Karpas-422 (cell line): ENCODE measurements around the gene HSBP1L1. TPM values are rescaled to one million over a fixed set of nuclear protein-coding genes. Genes with fewer than 3 reads are reported as not detected.

Experiments
- DNase-seq: peaks from one replicate; pipeline ENCODE4 v3.0.0-alpha.2; 2015
- H2AFZ ChIP-seq: fragments of 200-600 bp; sonication (generic); 2 replicates; pipeline ENCODE4 v1.6.1; 2014; ENCODE audit warnings: antibody characterized with exemption, low read length, mixed read lengths
- H3K27ac ChIP-seq: fragments of 200-600 bp; sonication (generic); 2 replicates; pipeline ENCODE4 v1.5.1; 2014; ENCODE audit warnings: mild to moderate bottlenecking, low read length, moderate library complexity
- H3K27me3 ChIP-seq: fragments of 200-600 bp; sonication (generic); 2 replicates; pipeline ENCODE4 v1.6.1; 2014; ENCODE audit warnings: low read length, mixed read lengths
- H3K36me3 ChIP-seq: fragments of 200-600 bp; sonication (generic); 2 replicates; pipeline ENCODE4 v1.6.1; 2014; ENCODE audit warnings: low read length, mixed read lengths; ENCODE audit not compliant: insufficient read depth
- H3K4me1 ChIP-seq: fragments of 200-600 bp; sonication (generic); 2 replicates; pipeline ENCODE4 v1.6.1; 2014; ENCODE audit warnings: mild to moderate bottlenecking, low read length, mixed read lengths
- H3K4me2 ChIP-seq: fragments of 200-600 bp; sonication (generic); 2 replicates; pipeline ENCODE4 v1.6.1; 2014; ENCODE audit warnings: low read length, low read depth, mild to moderate bottlenecking; ENCODE audit not compliant: poor library complexity, severe bottlenecking
- H3K4me3 ChIP-seq: fragments of 200-600 bp; sonication (generic); 2 replicates; pipeline ENCODE4 v1.5.1; 2014; ENCODE audit warnings: mild to moderate bottlenecking, antibody characterized with exemption, low read length, mixed read lengths
- H3K79me2 ChIP-seq: fragments of 200-600 bp; sonication (generic); 2 replicates; pipeline ENCODE4 v1.6.1; 2014; ENCODE audit warnings: mild to moderate bottlenecking, low read length, mixed read lengths
- H3K9ac ChIP-seq: fragments of 200-600 bp; sonication (generic); 2 replicates; pipeline ENCODE4 v1.6.0; 2014; ENCODE audit warnings: low read length
- H3K9me2 ChIP-seq: fragments of 200-600 bp; sonication (generic), shearing (Covaris generic); replicated peaks from 2 replicates; pipeline ENCODE4 v1.6.0; 2014; ENCODE audit warnings: mild to moderate bottlenecking, low read length, moderate library complexity; ENCODE audit not compliant: insufficient read depth
- H3K9me3 ChIP-seq: fragments of 300-700, 200-600 bp; sonication (generic); 2 replicates; pipeline ENCODE4 v1.6.1; 2014; ENCODE audit warnings: low read length, mixed read lengths
- H4K20me1 ChIP-seq: fragments of 200-600 bp; sonication (generic); 2 replicates; pipeline ENCODE4 v1.6.1; 2014; ENCODE audit warnings: mild to moderate bottlenecking, antibody characterized with exemption, low read length, low read depth; ENCODE audit not compliant: insufficient read depth
- total RNA-seq: library from RNA; depleted of rRNA; stranded (reverse); fragments of >200 nt; shearing (Covaris generic); gene quantifications from 2 replicates; pipeline ENCODE4 v1.2.3, GENCODE V29; 2014; ENCODE audit warnings: low replicate concordance

The HSBP1L1 gene
- total RNA-seq, 1 experiment from 2014 or later = 11.4 TPM

DNA sequence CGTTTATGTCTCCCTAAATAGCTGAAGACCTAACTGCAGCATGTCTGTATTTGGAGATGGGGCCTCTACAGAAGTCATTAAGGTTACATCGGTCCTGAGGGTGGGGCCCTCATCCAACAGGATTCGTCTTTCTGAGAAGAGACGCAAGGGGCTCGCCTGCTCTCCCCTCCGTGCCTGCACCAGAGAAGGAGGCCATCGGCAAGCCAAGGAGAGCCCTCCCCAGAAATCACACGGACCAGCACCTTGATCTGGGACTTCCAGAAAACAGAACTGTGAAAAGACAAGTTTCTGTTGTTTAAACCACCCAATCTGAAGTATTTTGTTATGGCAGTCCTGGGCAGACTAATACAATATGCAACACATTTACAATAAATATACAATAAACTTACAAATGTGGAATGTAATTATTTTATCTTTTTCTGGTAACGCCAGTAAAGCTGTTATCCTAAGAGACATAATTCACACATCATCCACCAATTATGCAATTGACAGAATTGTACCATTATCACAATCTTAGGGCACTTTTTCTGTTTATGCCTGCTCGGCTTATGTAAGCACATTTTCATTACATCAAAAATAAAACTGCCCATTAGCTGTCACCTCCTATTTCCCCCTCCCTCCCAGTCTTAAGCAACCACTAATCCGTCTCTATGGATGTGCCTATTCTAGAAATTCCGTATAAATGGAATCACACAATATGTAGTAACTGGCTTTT is 6.1 kb downstream of the HSBP1L1 start:
- Histone ChIP-seq H3K9ac (no peak overlapping the region), H3K9me3 (no peaks in the 10 kb centered on the region), H3K27me3 (no peaks in the 10 kb centered on the region), H3K9me2 (no peaks in the 10 kb centered on the region), H3K4me2 (no peak overlapping the region), H3K4me3 (no peak overlapping the region), H4K20me1 (peaks cover 67% of the 10 kb centered on the region), H3K36me3 (peaks cover 38% of the 10 kb centered on the region; the same call in 1 of the 2 replicates), H3K27ac (no peak overlapping the region), H2AFZ (no peak overlapping the region), H3K79me2 (peaks cover 38% of the 10 kb centered on the region), H3K4me1 (peaks cover 2% of the 10 kb centered on the region)
- no peak for DNase-seq

GRCh38 chr18:79971211-79971952 is 6.9 kb downstream of the HSBP1L1 start:
- Histone ChIP-seq H3K27me3 (no peaks in the 10 kb centered on the region), H3K4me2 (no peak overlapping the region), H3K79me2 (peaks cover 46% of the 10 kb centered on the region), H3K27ac (no peak overlapping the region), H3K9me2 (no peaks in the 10 kb centered on the region), H3K4me1 (no peaks in the 10 kb centered on the region), H3K9me3 (no peaks in the 10 kb centered on the region), H3K9ac (no peak overlapping the region), H2AFZ (no peak overlapping the region), H4K20me1 (peaks cover 75% of the 10 kb centered on the region), H3K36me3 (peaks cover 43% of the 10 kb centered on the region; the same call in 1 of the 2 replicates), H3K4me3 (no peak overlapping the region)
- DNase-seq = no peak

DNA sequence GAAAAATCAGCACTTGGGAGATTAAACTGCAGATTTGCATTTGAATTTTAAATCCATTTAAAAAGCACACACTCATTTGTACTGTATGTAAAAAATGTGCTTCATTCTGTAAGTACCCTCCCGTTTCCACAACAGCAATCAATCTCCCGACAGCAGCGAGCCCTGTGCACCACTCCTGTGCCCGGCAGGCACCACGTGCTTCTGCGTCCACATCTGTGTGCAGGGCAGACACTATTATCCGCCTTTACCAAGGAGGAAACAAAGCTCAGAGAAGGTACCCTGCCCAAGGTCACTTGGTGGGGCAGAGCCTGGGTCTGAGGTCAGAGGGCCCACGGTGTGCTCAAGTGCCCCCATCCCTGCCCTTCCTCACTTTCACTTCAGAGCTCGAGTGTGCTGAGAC is 7.5 kb downstream of the HSBP1L1 start:
- Histone ChIP-seq H3K9me2 (no peaks in the 10 kb centered on the region), H2AFZ (no peak overlapping the region), H3K27ac (no peak overlapping the region), H3K9ac (no peak overlapping the region), H3K36me3 (peaks cover 43% of the 10 kb centered on the region; the same call in 1 of the 2 replicates), H3K4me1 (no peaks in the 10 kb centered on the region), H3K79me2 (peaks cover 52% of the 10 kb centered on the region), H3K9me3 (no peaks in the 10 kb centered on the region), H3K4me2 (no peak overlapping the region), H3K4me3 (no peak overlapping the region), H4K20me1 (peaks cover 80% of the 10 kb centered on the region), H3K27me3 (no peaks in the 10 kb centered on the region)
- DNase-seq = no peak

- Histone ChIP-seq H2AFZ (no peak overlapping the region), H3K4me1 (no peaks in the 10 kb centered on the region), H3K9ac (no peak overlapping the region), H3K9me2 (no peaks in the 10 kb centered on the region), H4K20me1 (peaks cover 79% of the 10 kb centered on the region), H3K27ac (no peak overlapping the region), H3K9me3 (no peaks in the 10 kb centered on the region), H3K79me2 (peaks cover 60% of the 10 kb centered on the region), H3K4me3 (no peak overlapping the region), H3K27me3 (no peaks in the 10 kb centered on the region), H3K36me3 (peaks cover 46% of the 10 kb centered on the region; the same call in 1 of the 2 replicates), H3K4me2 (no peak overlapping the region)
- no peak for DNase-seq
Observed at GRCh38 chr18:79972720-79973119, 8.3 kb downstream of the HSBP1L1 start.

DNA sequence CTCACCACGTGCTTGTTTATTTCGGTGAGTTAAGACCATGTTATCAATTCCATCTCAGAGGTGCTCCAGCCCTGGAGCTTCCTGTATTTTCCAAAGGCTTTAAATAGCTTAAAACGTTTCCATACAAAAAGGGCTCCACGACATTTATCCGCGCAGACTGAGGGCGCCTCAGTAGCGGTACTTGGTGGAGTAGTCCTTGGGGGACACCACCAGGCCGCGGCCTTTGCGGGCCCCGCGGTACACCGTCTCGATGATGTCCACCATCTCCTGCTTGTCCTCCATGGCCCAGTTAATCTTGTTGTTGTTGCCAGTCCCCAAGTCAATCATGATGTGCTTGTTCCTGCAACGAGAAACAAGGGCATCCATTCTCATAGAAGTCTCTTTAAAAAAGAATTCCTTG is 9.1 kb downstream of the HSBP1L1 start:
- Histone ChIP-seq H2AFZ (no peak overlapping the region), H3K27me3 (no peaks in the 10 kb centered on the region), H3K4me2 (no peak overlapping the region), H3K9me3 (no peaks in the 10 kb centered on the region), H3K36me3 (peaks cover 46% of the 10 kb centered on the region; the same call in 1 of the 2 replicates), H3K4me3 (no peak overlapping the region), H3K9me2 (no peaks in the 10 kb centered on the region), H3K27ac (no peak overlapping the region), H4K20me1 (peaks cover 77% of the 10 kb centered on the region), H3K9ac (no peak overlapping the region), H3K4me1 (no peaks in the 10 kb centered on the region), H3K79me2 (peaks cover 68% of the 10 kb centered on the region)
- no peak for DNase-seq

DNA sequence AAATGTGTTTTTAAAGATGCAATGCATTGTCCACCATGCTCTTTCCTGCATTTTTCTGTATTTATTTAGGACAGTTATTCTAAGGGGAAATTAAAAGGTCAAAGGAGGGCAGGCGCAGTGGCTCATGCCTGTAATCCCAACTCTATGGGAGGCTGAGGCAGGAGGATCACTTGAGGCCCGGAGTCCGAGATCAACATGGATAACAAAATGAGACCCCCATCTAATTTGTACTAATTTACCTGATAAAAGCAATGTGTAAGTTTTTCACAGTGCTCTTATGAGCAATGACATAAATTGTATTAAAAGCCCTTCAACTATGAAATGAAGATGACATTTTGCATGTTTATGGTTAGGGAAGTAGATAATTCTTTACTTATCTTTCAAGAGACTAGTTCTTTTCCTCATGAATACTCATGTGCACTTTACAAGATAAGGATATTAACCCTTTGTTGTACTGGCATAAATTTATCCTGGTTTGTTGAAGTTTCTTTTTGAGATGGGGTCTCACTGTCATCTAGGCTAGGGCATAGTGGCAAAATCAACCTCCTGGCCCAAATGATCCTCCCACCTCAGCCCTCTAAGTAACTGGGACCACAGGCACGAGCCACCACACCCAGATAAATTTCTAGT is 9.7 kb downstream of the HSBP1L1 start:
- peaks cover 46% of the 10 kb centered on the region; the same call in 1 of the 2 replicates for H3K36me3 ChIP-seq

DNA sequence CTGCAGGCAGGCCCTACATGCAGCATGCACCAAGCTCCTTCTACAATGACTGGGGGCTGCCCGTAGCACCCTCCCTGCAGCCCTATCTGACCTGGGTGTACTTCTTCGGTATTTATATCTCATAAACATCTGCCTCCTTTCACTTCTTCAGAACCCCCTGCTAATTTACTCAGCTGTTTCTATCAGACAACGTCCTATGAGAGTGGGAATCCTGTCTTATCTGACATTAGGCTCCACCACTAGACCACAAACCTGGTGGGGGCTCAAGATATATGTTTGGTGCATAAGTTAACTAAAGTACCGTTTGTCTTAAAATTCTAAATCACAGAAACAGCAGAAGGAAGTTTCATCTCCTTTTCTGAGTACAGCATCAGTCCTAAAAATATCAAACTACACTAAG is 10.6 kb downstream of the HSBP1L1 start:
- no peaks in the 10 kb centered on the region for H3K9me3 ChIP-seq
- peaks cover 78% of the 10 kb centered on the region for H3K79me2 ChIP-seq
- H2AFZ ChIP-seq = no peak overlapping the region
- no peak for DNase-seq
- H3K9me2 ChIP-seq = no peaks in the 10 kb centered on the region
- H3K4me1 ChIP-seq = no peaks in the 10 kb centered on the region
- H3K27me3 ChIP-seq = no peaks in the 10 kb centered on the region
- peaks cover 50% of the 10 kb centered on the region; the same call in 1 of the 2 replicates for H3K36me3 ChIP-seq
- H3K27ac ChIP-seq = no peak overlapping the region
- H3K4me3 ChIP-seq = no peak overlapping the region
- H3K4me2 ChIP-seq = no peak overlapping the region
- H4K20me1 ChIP-seq = peaks cover 79% of the 10 kb centered on the region
- no peak overlapping the region for H3K9ac ChIP-seq

More for the DNA sequence above, 9.7 kb downstream of the HSBP1L1 start:
- H3K4me1 ChIP-seq = no peaks in the 10 kb centered on the region
- H3K9me2 ChIP-seq = no peaks in the 10 kb centered on the region
- peaks cover 74% of the 10 kb centered on the region for H3K79me2 ChIP-seq
- H3K9me3 ChIP-seq = no peaks in the 10 kb centered on the region
- H2AFZ ChIP-seq = no peak overlapping the region
- H3K9ac ChIP-seq = no peak overlapping the region
- DNase-seq = no peak
- no peak overlapping the region for H3K4me2 ChIP-seq
- H4K20me1 ChIP-seq = peaks cover 77% of the 10 kb centered on the region
- H3K27ac ChIP-seq = no peak overlapping the region
- no peak overlapping the region for H3K4me3 ChIP-seq
- no peaks in the 10 kb centered on the region for H3K27me3 ChIP-seq
